GM21423 (cell line): Measurements from ENCODE around the gene KLHL22.
"Not testable (repeated sequence)": the region's sequence is repeated elsewhere in the genome, so short reads cannot be mapped to it uniquely, and the experiment has no call there.

Experiments used
- ATAC-seq: cut with Tn5 transposase; IDR thresholded peaks from one replicate; pipeline ENCODE4 v1.9.1; 2021; ENCODE audit warnings: mild to moderate bottlenecking, moderate library complexity; ENCODE audit not compliant: unreplicated experiment

KLHL22 gene

GRCh38 chr22:20404881-20405280 lies 90.7 kb downstream of the KLHL22 start:
- ATAC-seq: no peak

- no peak for ATAC-seq
These were observed 91.8 kb downstream of the KLHL22 start for GRCh38 chr22:20403779-20404140.

- no peak for ATAC-seq
These were observed 92.4 kb downstream of the KLHL22 start for GRCh38 chr22:20402960-20403778.

GRCh38 chr22:20401376-20402014 lies 94.1 kb downstream of the KLHL22 start:
- no peak for ATAC-seq

GRCh38 chr22:20400606-20401375 lies 94.8 kb downstream of the KLHL22 start:
- ATAC-seq: no peak

- ATAC-seq: no peak
These were observed 95.6 kb downstream of the KLHL22 start for GRCh38 chr22:20399866-20400605.

- no peak for ATAC-seq
These were observed 97.2 kb downstream of the KLHL22 start for GRCh38 chr22:20398420-20398819.

- no peak for ATAC-seq
These were observed 98.1 kb downstream of the KLHL22 start for GRCh38 chr22:20397498-20397897.

- no peak for ATAC-seq
These were observed 99.0 kb downstream of the KLHL22 start for GRCh38 chr22:20396639-20397038.

GRCh38 chr22:20395907-20396287 lies 99.7 kb downstream of the KLHL22 start:
- ATAC-seq: no peak

GRCh38 chr22:20395181-20395906 lies 100.3 kb downstream of the KLHL22 start:
- ATAC-seq: no peak

- ATAC-seq: peak; percentile 82
These were observed 101.7 kb downstream of the KLHL22 start, which contains the start of gene ZNF74 for GRCh38 chr22:20393705-20394476. Gene ZNF74, plus strand, starts transcription at chr22:20394151. Its CDS starts 478 bp downstream, at chr22:20394629.

GRCh38 chr22:20392983-20393704 lies 102.5 kb downstream of the KLHL22 start:
- no peak for ATAC-seq

GRCh38 chr22:20392365-20392881 lies 103.2 kb downstream of the KLHL22 start:
- ATAC-seq: not testable (repeated sequence)
